Measurements from ENCODE around the gene ZGRF1.
"Not testable (repeated sequence)": the region's sequence is repeated elsewhere in the genome, so short reads cannot be mapped to it uniquely, and the experiment has no call there.

The ZGRF1 gene

DNA sequence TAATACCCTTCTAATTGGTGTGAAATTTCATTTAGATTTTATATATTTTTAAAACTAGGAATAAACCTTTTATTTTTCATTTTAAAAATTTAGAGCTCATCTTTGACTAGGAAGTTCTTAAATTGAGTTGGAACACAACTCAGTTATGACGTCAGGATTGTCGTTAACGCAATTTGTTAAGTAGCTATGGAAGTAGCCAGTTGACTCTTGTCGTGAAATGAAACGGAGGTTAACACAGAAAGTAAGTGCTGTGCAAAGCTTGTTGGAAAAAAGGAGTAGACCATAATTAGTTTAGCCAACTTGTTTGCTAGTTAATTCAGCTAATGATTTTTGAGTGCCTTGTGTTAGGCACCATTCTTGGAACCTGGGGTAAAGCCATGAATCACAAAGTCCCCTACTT is 18.6 kb upstream of the ZGRF1 start:
- peak overlapping the region; percentile 29; the same call in 1 of the 2 replicates for H3K9ac ChIP-seq (ENCODE audit: low read depth, low read length)

GRCh38 chr4:112652216-112652615 is 15.5 kb upstream of the ZGRF1 start:
- Histone ChIP-seq H3K9me3 (ENCODE audit: insufficient read depth, low read depth, low read length) (no peaks in the 10 kb centered on the region), H3K36me3 (ENCODE audit: insufficient read depth, low read length) (peaks cover 44% of the 10 kb centered on the region), H3K4me1 (ENCODE audit: insufficient read depth, low read length) (peaks cover 64% of the 10 kb centered on the region), H3K27ac (ENCODE audit: low read depth, low read length) (peak overlapping the region; percentile 99), H3K27me3 (ENCODE audit: insufficient read depth, low read length) (no peaks in the 10 kb centered on the region), H3K9ac (ENCODE audit: low read depth, low read length) (peak overlapping the region; percentile 76), H3K4me3 (ENCODE audit: low read length) (peak overlapping the region; percentile 76)
- WGBS, result no CpG with 5 or more reads among the region's 1 CpG

More for the DNA sequence above, 18.6 kb upstream of the ZGRF1 start:
- peaks cover 50% of the 10 kb centered on the region for H3K36me3 ChIP-seq (ENCODE audit: insufficient read depth, low read length)
- no peaks in the 10 kb centered on the region for H3K27me3 ChIP-seq (ENCODE audit: insufficient read depth, low read length)
- H3K9me3 ChIP-seq (ENCODE audit: insufficient read depth, low read depth, low read length), result no peaks in the 10 kb centered on the region
- peak overlapping the region; percentile 99 for H3K27ac ChIP-seq (ENCODE audit: low read depth, low read length)
- peaks cover 51% of the 10 kb centered on the region for H3K4me1 ChIP-seq (ENCODE audit: insufficient read depth, low read length)
- 13% methylated on average over 5 of the region's 5 CpGs for WGBS
- peak overlapping the region; percentile 23; the same call in 1 of the 2 replicates for H3K4me3 ChIP-seq (ENCODE audit: low read length)

- peak overlapping the region; percentile 99 for H3K27ac ChIP-seq (ENCODE audit: low read depth, low read length)
- peak overlapping the region; percentile 76 for H3K4me3 ChIP-seq (ENCODE audit: low read length)
- no peaks in the 10 kb centered on the region for H3K9me3 ChIP-seq (ENCODE audit: insufficient read depth, low read depth, low read length)
- peaks cover 64% of the 10 kb centered on the region for H3K4me1 ChIP-seq (ENCODE audit: insufficient read depth, low read length)
- peaks cover 44% of the 10 kb centered on the region for H3K36me3 ChIP-seq (ENCODE audit: insufficient read depth, low read length)
- H3K9ac ChIP-seq (ENCODE audit: low read depth, low read length), result peak overlapping the region; percentile 76
- no peaks in the 10 kb centered on the region for H3K27me3 ChIP-seq (ENCODE audit: insufficient read depth, low read length)
Measured at GRCh38 chr4:112651641-112652040, 14.9 kb upstream of the ZGRF1 start.

GRCh38 chr4:112650332-112650731 is 13.6 kb upstream of the ZGRF1 start:
- WGBS, result 9% methylated on average over 3 of the region's 4 CpGs
- H3K27ac ChIP-seq (ENCODE audit: low read depth, low read length), result peak overlapping the region; percentile 99
- peaks cover 58% of the 10 kb centered on the region for H3K4me1 ChIP-seq (ENCODE audit: insufficient read depth, low read length)
- peak overlapping the region; percentile 76 for H3K4me3 ChIP-seq (ENCODE audit: low read length)
- peaks cover 42% of the 10 kb centered on the region for H3K36me3 ChIP-seq (ENCODE audit: insufficient read depth, low read length)
- H3K27me3 ChIP-seq (ENCODE audit: insufficient read depth, low read length), result no peaks in the 10 kb centered on the region
- H3K9me3 ChIP-seq (ENCODE audit: insufficient read depth, low read depth, low read length), result no peaks in the 10 kb centered on the region
- peak overlapping the region; percentile 76 for H3K9ac ChIP-seq (ENCODE audit: low read depth, low read length)

DNA sequence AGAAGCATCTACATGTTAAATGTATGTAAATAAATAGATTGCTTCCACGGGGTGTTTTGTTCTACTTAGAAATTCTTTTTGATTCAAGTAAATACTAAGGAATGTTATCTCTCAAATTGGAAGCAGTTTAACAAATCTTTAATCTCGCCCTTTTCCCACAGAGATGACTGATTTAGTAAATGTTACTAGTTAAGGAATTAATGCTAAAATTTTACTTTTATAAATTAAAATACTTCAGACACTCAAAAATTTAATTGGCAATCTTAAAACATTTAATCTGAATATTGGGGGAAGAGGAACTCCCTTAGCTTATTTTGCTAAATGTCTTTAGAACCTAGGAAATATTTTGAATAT is 12.3 kb upstream of the ZGRF1 start:
- Histone ChIP-seq H3K27me3 (ENCODE audit: insufficient read depth, low read length) (no peaks in the 10 kb centered on the region), H3K9me3 (ENCODE audit: insufficient read depth, low read depth, low read length) (no peaks in the 10 kb centered on the region), H3K4me1 (ENCODE audit: insufficient read depth, low read length) (peaks cover 45% of the 10 kb centered on the region), H3K36me3 (ENCODE audit: insufficient read depth, low read length) (peaks cover 32% of the 10 kb centered on the region), H3K4me3 (ENCODE audit: low read length) (peak overlapping the region; percentile 76), H3K9ac (ENCODE audit: low read depth, low read length) (peak overlapping the region; percentile 76), H3K27ac (ENCODE audit: low read depth, low read length) (peak overlapping the region; percentile 99)
- WGBS, result 0% methylated on average over 1 of the region's 2 CpGs

GRCh38 chr4:112648263-112649054 is 11.8 kb upstream of the ZGRF1 start:
- Histone ChIP-seq H3K36me3 (ENCODE audit: insufficient read depth, low read length) (peaks cover 29% of the 10 kb centered on the region), H3K27ac (ENCODE audit: low read depth, low read length) (peak overlapping the region; percentile 99), H3K4me1 (ENCODE audit: insufficient read depth, low read length) (peaks cover 40% of the 10 kb centered on the region), H3K27me3 (ENCODE audit: insufficient read depth, low read length) (no peaks in the 10 kb centered on the region), H3K9ac (ENCODE audit: low read depth, low read length) (peak overlapping the region; percentile 99), H3K9me3 (ENCODE audit: insufficient read depth, low read depth, low read length) (no peaks in the 10 kb centered on the region), H3K4me3 (ENCODE audit: low read length) (peak overlapping the region; percentile 76)
- WGBS, result 0% methylated on average over 2 of the region's 3 CpGs

DNA sequence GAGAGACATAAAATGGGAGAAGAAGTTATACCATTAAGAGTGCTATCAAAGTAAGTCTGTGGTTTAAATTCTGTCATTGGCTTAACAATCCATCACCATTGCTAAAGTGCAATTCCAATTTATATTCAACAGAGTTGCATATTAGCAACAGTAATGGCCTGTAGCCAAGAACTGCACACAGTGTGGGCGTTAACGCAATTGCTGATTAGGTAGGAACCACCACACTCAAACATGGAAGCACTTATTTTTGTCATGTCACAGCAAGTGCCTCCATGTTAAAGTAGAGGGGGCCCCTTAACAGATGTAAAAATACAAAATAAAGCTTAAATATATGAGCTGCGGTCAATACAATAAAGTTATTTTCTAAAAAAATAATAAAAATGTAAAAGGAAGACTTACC is 11.1 kb upstream of the ZGRF1 start:
- WGBS, result 0% methylated on average over 2 of the region's 3 CpGs
- H3K9me3 ChIP-seq (ENCODE audit: insufficient read depth, low read depth, low read length), result no peaks in the 10 kb centered on the region
- H3K4me1 ChIP-seq (ENCODE audit: insufficient read depth, low read length), result peaks cover 36% of the 10 kb centered on the region
- H3K27me3 ChIP-seq (ENCODE audit: insufficient read depth, low read length), result no peaks in the 10 kb centered on the region
- peak overlapping the region; percentile 99 for H3K27ac ChIP-seq (ENCODE audit: low read depth, low read length)
- H3K36me3 ChIP-seq (ENCODE audit: insufficient read depth, low read length), result peaks cover 29% of the 10 kb centered on the region
- peak overlapping the region; percentile 99 for H3K9ac ChIP-seq (ENCODE audit: low read depth, low read length)
- peak overlapping the region; percentile 76 for H3K4me3 ChIP-seq (ENCODE audit: low read length)

DNA sequence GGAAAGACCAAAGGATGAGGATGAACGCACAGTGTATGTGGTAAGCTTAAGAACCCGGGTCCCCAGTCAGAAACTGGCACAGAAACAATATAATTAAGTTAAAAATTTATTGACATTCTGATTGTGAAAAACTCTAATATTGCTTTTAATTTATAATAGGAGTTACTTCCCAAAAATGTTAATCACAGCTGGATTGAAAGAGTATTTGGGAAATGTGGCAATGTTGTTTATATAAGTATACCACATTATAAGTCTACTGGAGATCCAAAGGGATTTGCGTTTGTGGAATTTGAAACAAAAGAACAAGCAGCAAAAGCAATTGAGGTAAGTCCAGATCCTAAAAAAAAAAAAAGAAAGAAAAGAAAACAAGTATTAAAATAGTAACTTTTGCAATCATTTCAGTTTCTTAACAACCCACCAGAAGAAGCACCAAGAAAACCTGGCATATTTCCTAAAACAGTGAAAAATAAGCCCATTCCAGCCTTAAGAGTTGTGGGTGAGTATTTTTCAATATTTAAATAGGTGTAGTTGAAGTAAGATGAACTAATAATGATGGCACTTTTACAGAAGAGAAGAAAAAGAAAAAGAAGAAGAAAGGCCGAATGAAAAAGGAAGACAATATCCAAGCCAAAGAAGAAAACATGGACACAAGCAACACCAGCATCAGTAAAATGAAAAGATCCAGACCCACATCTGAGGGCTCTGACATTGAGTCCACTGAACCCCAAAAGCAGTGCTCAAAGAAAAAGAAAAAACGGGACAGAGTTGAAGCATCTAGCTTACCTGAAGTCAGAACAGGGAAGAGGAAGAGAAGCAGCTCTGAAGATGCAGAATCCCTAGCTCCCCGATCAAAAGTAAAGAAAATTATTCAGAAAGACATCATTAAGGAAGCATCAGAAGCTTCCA is 10.2 kb upstream of the ZGRF1 start:
- Histone ChIP-seq H3K9ac (ENCODE audit: low read depth, low read length) (peak overlapping the region; percentile 99), H3K27me3 (ENCODE audit: insufficient read depth, low read length) (no peaks in the 10 kb centered on the region), H3K9me3 (ENCODE audit: insufficient read depth, low read depth, low read length) (no peaks in the 10 kb centered on the region), H3K4me1 (ENCODE audit: insufficient read depth, low read length) (peaks cover 29% of the 10 kb centered on the region), H3K27ac (ENCODE audit: low read depth, low read length) (peak overlapping the region; percentile 99), H3K36me3 (ENCODE audit: insufficient read depth, low read length) (peaks cover 29% of the 10 kb centered on the region), H3K4me3 (ENCODE audit: low read length) (peak overlapping the region; percentile 76)
- WGBS, result 6% methylated on average over 5 of the region's 6 CpGs

DNA sequence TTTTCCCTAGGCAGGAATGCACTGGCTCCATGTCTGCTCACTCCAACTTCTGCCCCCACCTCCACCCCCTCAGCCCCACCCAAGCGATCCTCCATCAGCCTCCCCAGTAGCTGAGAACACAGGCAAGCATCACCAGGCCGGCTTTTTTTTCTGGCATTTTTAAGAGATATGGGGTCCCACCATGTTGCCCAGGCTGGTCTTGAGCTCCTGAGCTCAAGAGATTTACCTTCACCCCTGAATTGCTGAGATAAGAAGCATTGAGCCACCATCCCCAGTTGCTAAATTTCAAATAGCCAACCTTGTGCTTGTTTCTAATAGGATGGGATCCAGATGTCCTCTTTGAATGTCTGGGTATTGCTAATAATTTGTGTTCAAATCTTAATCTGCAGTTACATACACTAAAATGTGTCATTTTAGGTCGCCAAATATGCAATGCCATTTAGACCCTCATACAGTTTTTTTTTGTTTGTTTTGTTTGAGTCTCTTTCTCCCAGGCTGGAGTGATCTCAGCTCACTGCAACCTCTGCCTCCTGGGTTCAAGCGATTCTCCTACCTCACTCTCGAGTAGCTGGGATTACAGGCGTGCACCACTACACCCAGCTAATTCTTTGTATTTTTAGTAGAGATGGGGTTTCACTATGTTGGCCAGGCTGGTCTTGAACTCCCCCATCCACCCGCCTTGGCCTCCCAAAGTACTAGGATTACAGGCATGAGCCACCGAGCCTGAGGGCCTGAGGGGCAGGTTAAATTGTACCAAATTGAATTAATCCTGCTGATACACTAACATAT is 9.0 kb upstream of the ZGRF1 start:
- peak overlapping the region; percentile 76 for H3K4me3 ChIP-seq (ENCODE audit: low read length)
- WGBS, result 6% methylated on average over 5 of the region's 8 CpGs
- no peaks in the 10 kb centered on the region for H3K27me3 ChIP-seq (ENCODE audit: insufficient read depth, low read length)
- peak overlapping the region; percentile 99 for H3K9ac ChIP-seq (ENCODE audit: low read depth, low read length)
- H3K4me1 ChIP-seq (ENCODE audit: insufficient read depth, low read length), result peaks cover 18% of the 10 kb centered on the region
- peaks cover 30% of the 10 kb centered on the region for H3K36me3 ChIP-seq (ENCODE audit: insufficient read depth, low read length)
- H3K27ac ChIP-seq (ENCODE audit: low read depth, low read length), result peak overlapping the region; percentile 99; the same call in 1 of the 2 replicates
- H3K9me3 ChIP-seq (ENCODE audit: insufficient read depth, low read depth, low read length), result no peaks in the 10 kb centered on the region

DNA sequence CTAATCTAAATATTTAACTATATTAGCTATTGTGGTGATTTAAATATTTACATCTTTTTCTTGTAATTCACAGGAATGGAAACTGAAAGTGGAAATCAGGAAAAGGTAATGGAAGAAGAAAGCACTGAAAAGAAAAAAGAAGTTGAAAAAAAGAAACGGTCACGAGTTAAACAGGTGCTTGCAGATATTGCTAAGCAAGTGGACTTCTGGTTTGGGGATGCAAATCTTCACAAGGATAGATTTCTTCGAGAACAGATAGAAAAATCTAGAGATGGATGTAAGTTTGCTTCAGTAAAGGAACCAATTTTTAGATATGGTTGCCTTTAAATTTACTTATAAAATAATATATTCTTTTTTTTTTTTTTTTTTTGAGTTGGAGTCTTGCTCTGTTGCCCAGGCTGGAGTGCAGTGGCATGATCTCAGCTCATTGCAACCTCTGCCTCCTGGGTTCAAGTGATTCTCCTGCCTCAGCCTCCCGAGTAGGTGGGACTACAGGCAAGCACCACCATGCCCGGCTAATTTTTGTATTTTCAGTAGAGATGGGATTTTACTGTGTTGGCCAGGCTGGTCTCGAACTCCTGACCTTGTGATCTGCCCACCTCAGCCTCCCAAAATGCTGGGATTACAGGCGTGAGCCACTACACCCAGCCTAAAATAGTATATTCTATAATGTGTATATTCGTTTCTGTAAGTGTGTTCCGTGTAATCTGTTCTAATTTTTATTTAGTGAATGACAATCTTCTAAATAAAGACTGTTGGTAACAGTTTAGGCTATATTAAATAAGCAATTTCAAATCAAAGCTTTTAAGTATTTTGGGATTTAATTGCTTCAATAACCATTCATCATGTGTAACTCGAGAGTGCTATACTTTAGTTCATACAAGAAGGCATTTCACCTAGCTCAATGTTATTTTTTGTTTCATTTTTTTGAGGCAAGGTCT is 8.2 kb upstream of the ZGRF1 start:
- H3K27ac ChIP-seq (ENCODE audit: low read depth, low read length), result peak overlapping the region; percentile 99; the same call in 1 of the 2 replicates
- 80% methylated on average over 7 of the region's 10 CpGs for WGBS
- H3K9ac ChIP-seq (ENCODE audit: low read depth, low read length); H3K9me3 ChIP-seq (ENCODE audit: insufficient read depth, low read depth, low read length); H3K4me1 ChIP-seq (ENCODE audit: insufficient read depth, low read length); H3K27me3 ChIP-seq (ENCODE audit: insufficient read depth, low read length): not testable (repeated sequence)
- peak overlapping the region; percentile 20 for H3K4me3 ChIP-seq (ENCODE audit: low read length)
- H3K36me3 ChIP-seq (ENCODE audit: insufficient read depth, low read length), result peaks cover 39% of the 10 kb centered on the region
